Uterus (tissue), 4 donors: ENCODE results near the gene INA. TPM values are rescaled to one million over a fixed set of nuclear protein-coding genes. Genes with fewer than 3 reads are reported as not detected.

Source experiments
- DNase-seq, 2 donors: peaks; one replicate each; pipeline ENCODE4 v3.0.0-alpha.2; 2019 to 2020
- H3K27ac ChIP-seq, 2 donors: fragments of 200-600 bp; sonication (generic); 1 replicate in 1 of 2; 2 replicates in 1 of 2; pipeline ENCODE4 v1.5.1; 2016 to 2018
- H3K27me3 ChIP-seq, 2 donors: fragments of 200-600 bp; sonication (generic); one replicate each; pipeline ENCODE4 v1.5.1; 2018 to 2019; ENCODE audit warnings: control low read depth in 1 of 2
- H3K36me3 ChIP-seq, 2 donors: fragments of 200-600 bp; sonication (generic); one replicate each; pipeline ENCODE4 v1.5.1; 2019; ENCODE audit warnings: control low read depth in 1 of 2
- H3K4me1 ChIP-seq, 2 donors: fragments of 200-600 bp; sonication (generic); one replicate each; pipeline ENCODE4 v1.5.1; 2018 to 2019; ENCODE audit warnings: control low read depth in 1 of 2
- H3K4me3 ChIP-seq, 2 donors: fragments of 200-600 bp; sonication (generic); 1 replicate in 1 of 2; 2 replicates in 1 of 2; pipeline ENCODE4 v1.5.1; 2018 to 2019; ENCODE audit warnings: mild to moderate bottlenecking in 1 of 2
- H3K9me3 ChIP-seq, 2 donors: fragments of 200-600 bp; sonication (generic); one replicate each; pipeline ENCODE4 v1.5.1; 2019; ENCODE audit warnings: control low read depth in 1 of 2
- CTCF ChIP-seq, 4 experiments: fragments of 200-600 bp in 2 of 4; fragments of 450-650 bp in 2 of 4; sonication (generic) in 2 of 4; IDR thresholded peaks; one replicate each; pipeline ENCODE4 v1.5.1; 2016 to 2019; ENCODE audit warnings: antibody characterized with exemption in 4 of 4, mild to moderate bottlenecking in 2 of 4, moderate library complexity in 1 of 4
- POLR2A ChIP-seq, 2 donors: fragments of 450-650 bp; IDR thresholded peaks; one replicate each; pipeline ENCODE4 v1.6.1; 2016; ENCODE audit warnings: antibody characterized with exemption in 2 of 2, mild to moderate bottlenecking in 1 of 2, moderate library complexity in 1 of 2
- intact Hi-C: fragments of 100-400 bp; cut with DNase I; formaldehyde crosslinking; loops from one replicate; pipeline ENCODE4 v1.15.1; 2023; ENCODE audit warnings: low total_unique reads
- total RNA-seq, 4 donors: library from RNA; depleted of rRNA in 3 of 4; stranded (reverse); fragments of >200 nt in 3 of 4; gene quantifications; one replicate each; pipeline versions ENCODE4 v1.1.0 to v1.2.4, GENCODE V29; 2014 to 2023
- donor health status: DM: yes; HTN: yes; CAD: no.

Gene INA
- total RNA-seq, 4 donors from 2014 or later = 0.55 TPM; not detected in 3

- no peaks in the 10 kb centered on the region for H3K36me3 ChIP-seq
- no peak overlapping the region for H3K27ac ChIP-seq
- TF ChIP-seq POLR2A (IDR thresholded peaks at IDR 0.05) (no peak), CTCF (IDR thresholded peaks at IDR 0.05) (no peak)
- no peak for DNase-seq
- intact Hi-C loops = no loop called here
- H3K4me3 ChIP-seq = no peak overlapping the region
- peaks cover 4 to 13% of the 10 kb centered on the region in 2 donors for H3K27me3 ChIP-seq
- H3K9me3 ChIP-seq = no peaks in the 10 kb centered on the region
- no peaks in the 10 kb centered on the region for H3K4me1 ChIP-seq
These were observed 3.9 kb upstream of the INA start for GRCh38 chr10:103273041-103273441.

DNA sequence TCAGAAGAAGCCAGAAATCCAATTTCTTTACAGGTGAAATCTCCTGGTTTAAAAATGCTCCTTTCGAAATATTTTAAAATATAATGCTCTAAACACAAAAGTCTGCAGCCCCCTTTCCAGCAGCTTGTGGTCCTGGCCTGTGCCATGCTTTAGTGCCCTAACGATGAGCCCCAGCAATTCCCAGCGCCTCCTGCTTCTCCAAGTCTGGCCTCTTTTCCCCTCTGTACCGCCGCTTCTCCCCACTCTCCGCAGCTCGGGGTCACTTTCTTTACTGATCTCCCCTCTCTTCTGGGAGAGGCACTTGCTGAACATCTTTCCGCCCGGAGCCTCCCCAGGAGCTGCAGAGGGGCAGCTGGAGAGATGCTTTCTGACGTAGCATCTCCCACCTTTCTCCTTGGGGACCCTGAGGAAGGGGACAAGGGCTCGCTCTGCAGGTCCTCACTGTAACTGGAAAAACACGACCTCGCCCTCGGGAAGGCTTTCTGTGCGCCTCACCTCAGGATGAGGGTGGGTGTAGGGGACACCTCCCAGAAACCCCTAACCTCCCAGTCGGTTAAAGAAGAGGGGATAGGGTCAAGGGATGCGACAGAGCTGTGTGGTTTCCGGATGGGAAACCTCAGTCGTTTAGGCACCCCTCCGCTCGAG is 565 bp upstream of the INA start:
- no peak for TF ChIP-seq CTCF (IDR thresholded peaks at IDR 0.05)
- TF ChIP-seq POLR2A (IDR thresholded peaks at IDR 0.05) = no peak
- H3K9me3 ChIP-seq = no peaks in the 10 kb centered on the region
- no peak overlapping the region for H3K27ac ChIP-seq
- H3K4me3 ChIP-seq = no peak overlapping the region
- intact Hi-C loops = no loop called here
- DNase-seq = no peak
- H3K36me3 ChIP-seq = no peaks in the 10 kb centered on the region
- peaks cover 14 to 24% of the 10 kb centered on the region in 2 donors for H3K27me3 ChIP-seq
- H3K4me1 ChIP-seq = no peaks in the 10 kb centered on the region

DNA sequence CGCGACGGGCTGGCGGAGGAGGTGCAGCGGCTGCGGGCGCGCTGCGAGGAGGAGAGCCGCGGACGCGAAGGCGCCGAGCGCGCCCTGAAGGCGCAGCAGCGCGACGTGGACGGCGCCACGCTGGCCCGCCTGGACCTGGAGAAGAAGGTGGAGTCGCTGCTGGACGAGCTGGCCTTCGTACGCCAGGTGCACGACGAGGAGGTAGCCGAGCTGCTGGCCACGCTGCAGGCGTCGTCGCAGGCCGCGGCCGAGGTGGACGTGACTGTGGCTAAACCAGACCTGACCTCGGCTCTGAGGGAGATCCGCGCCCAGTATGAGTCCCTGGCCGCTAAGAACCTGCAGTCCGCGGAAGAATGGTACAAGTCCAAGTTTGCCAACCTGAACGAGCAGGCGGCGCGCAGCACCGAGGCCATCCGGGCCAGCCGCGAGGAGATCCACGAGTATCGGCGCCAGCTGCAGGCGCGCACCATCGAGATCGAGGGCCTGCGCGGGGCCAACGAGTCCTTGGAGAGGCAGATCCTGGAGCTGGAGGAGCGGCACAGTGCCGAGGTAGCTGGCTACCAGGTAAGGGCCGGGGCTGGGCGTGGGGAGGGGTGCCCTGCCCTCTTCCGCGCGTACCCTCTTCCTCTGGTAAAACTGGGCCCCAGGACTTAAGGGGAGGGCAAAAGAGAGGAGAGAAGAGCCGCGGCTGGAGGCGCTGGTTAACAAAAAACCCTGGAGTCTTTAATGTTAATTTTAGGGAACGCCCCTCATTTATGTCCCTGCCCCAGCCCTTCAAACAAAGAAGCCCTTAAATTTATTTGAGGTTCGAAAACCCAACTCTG is 987 bp downstream of the INA start:
- H3K4me1 ChIP-seq = no peaks in the 10 kb centered on the region
- no peaks in the 10 kb centered on the region for H3K9me3 ChIP-seq
- no peak for DNase-seq
- intact Hi-C loops = no loop called here
- H3K27ac ChIP-seq = no peak overlapping the region
- H3K27me3 ChIP-seq = peaks cover 14 to 28% of the 10 kb centered on the region in 2 donors
- H3K36me3 ChIP-seq = no peaks in the 10 kb centered on the region
- TF ChIP-seq POLR2A (IDR thresholded peaks at IDR 0.05) (no peak), CTCF (IDR thresholded peaks at IDR 0.05) (no peak)
- H3K4me3 ChIP-seq = no peak overlapping the region

DNA sequence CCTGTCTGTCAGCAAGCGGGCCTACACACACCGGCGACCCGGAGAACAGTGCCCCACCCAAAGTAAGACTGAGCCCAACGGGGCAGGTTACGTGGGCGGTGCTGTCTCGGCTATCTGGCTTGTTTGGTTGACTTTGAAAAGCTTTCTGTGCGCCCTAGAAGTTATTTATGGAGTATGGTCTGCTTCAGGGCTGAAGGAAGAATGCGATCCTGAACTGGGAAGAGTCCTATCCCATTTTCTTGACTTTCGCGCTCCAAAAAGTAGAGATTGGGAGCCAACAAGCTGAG is 1.5 kb downstream of the INA start:
- Histone ChIP-seq H3K4me1 (no peaks in the 10 kb centered on the region), H3K9me3 (no peaks in the 10 kb centered on the region), H3K4me3 (no peak overlapping the region), H3K36me3 (no peaks in the 10 kb centered on the region), H3K27me3 (peaks cover 14 to 28% of the 10 kb centered on the region in 2 donors), H3K27ac (no peak overlapping the region)
- TF ChIP-seq POLR2A (IDR thresholded peaks at IDR 0.05) = no peak
- no peak for TF ChIP-seq CTCF (IDR thresholded peaks at IDR 0.05)
- no peak for DNase-seq
- intact Hi-C loops = no loop called here

GRCh38 chr10:103278862-103279298 is 1.9 kb downstream of the INA start:
- TF ChIP-seq CTCF (IDR thresholded peaks at IDR 0.05) = no peak
- TF ChIP-seq POLR2A (IDR thresholded peaks at IDR 0.05) = no peak
- Histone ChIP-seq H3K4me3 (no peak overlapping the region), H3K36me3 (no peaks in the 10 kb centered on the region), H3K27ac (no peak overlapping the region), H3K4me1 (no peaks in the 10 kb centered on the region), H3K9me3 (no peaks in the 10 kb centered on the region), H3K27me3 (peaks cover 14 to 28% of the 10 kb centered on the region in 2 donors)
- DNase-seq = peak in 1 of 2 donors; percentile 31
- intact Hi-C loops = no loop called here
